Hypothalamus (tissue), 51 donors: ENCODE measurements around the gene CAMK2N2.
"Not testable (repeated sequence)": the region's sequence is repeated elsewhere in the genome, so short reads cannot be mapped to it uniquely, and the experiment has no call there.

Source experiments
- DNase-seq, 51 donors: peaks; one replicate each; lab custom pipeline; 2025; lab: John Stamatoyannopoulos, UW

Gene CAMK2N2

DNA sequence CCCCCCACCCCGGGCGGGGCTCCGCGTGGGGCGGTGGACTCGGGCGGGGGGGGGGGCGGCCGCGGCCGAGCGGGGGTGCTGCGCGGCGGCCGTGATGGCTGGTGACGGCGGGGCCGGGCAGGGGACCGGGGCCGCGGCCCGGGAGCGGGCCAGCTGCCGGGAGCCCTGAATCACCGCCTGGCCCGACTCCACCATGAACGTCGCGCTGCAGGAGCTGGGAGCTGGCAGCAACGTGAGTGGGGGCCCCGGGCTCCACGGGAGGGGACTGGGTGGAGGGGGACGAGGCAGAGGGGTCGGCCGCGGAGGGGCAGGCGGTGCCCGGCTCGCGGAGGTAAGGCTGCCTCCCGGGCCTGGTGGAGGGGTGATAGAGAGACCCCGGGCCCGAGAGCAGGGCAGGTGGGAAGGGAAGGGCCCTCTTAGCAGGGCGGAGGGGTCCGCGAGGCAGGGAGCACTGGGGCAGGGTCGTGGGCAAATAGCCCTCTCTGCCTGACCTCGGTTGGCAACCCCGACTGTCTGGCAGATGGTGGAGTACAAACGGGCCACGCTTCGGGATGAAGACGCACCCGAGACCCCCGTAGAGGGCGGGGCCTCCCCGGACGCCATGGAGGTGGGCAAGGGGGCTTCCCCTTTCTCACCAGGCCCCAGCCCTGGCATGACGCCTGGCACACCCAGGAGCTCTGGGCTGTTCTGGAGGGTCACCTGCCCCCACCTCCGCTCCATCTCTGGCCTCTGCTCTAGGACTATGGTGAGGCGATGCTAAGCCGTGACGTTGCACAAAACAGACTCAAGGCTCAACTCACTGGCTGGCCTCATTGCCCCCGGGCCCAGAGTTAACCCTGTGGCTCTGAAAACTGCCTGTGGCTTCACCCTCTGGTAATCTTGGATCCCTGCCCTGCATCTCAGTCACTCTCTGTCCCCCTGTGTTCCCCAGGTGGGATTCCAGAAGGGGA, 14.9 kb upstream of the CAMK2N2 start, which contains the start of gene ECE2:
Gene ECE2 (plus strand): TSS at position 62 of the 950 bp plus-strand sequence. CDS start 132 bp downstream, at position 194.
- DNase-seq, result peak in 12 of 51 donors; percentile 4 to 46 (median 17)

DNA sequence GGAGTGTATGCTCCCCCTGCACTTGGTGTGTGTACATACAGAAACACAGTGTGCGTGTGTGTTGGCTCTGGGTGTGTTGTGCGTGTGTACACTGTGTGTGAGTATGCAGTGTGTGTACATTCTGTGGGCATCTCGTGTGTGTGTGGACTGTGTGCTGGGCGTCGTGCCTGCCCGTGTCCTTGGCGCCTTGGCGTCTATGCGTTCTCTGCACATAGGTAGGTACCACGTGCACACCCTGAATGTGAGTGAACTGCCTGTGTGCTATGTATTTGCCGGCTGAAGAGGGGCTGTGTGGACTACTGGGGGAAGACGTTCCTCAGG, 14.0 kb upstream of the CAMK2N2 start:
- peak in 2 of 51 donors; percentile 6 to 12 for DNase-seq

DNA sequence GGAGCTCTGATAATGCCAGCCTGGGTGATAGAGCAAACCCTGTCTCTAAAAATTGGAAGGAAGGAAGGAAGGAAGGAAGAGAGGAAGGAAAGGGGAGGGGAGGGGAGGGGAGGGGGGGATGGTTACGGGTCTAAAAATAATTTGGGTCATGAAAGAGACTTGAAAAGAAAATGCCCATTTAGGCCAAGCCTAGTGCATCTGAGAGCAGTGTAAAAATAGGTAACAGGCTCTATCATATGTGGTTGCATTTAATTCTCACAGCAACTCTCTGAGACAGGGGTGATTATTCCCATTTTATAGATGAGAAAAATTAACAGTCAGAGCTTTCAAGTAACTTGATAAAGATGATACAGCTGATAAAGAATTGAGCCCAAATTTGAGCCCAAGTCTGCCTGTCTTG, 10.9 kb upstream of the CAMK2N2 start:
- DNase-seq, result no peak

DNA sequence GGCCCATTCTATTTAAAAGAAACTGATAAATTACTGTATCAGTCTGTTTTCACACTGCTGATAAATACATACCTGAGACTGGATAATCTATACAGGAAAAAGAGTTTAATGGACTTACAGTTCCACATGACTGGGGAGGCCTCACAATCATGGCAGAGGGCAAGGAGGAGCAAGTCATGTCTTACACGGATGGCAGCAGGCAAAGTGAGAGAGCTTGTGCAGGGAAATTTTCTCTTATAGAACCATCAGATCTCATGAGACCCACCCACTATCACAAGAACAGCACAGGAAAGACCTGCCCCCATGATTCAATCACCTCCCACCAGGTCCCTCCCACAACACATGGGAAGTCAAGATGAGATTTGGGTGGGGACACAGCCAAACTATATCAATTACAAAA, 5.9 kb upstream of the CAMK2N2 start:
- DNase-seq, result not testable (repeated sequence)

DNA sequence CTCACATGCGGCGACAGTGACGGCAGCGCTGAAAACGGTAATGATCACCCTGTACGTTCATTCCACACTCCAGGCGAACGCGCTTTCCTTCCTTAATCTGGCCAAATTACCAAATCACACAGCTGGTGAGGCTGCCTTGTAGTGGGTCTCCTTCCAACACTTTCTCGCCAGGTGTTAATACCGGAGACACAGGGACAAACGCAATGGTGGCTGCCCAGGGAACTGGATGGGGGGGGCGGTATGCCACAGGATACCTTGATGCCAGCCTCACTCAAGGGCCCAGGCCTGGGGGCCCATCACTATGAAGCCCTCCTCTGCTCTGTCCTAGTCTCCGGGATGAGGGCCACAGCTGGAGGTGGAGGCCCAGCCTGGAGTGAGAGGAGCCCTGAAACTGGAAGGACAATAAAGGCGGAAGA, 1.4 kb upstream of the CAMK2N2 start:
- DNase-seq, result peak in 1 of 51 donors; percentile 21

DNA sequence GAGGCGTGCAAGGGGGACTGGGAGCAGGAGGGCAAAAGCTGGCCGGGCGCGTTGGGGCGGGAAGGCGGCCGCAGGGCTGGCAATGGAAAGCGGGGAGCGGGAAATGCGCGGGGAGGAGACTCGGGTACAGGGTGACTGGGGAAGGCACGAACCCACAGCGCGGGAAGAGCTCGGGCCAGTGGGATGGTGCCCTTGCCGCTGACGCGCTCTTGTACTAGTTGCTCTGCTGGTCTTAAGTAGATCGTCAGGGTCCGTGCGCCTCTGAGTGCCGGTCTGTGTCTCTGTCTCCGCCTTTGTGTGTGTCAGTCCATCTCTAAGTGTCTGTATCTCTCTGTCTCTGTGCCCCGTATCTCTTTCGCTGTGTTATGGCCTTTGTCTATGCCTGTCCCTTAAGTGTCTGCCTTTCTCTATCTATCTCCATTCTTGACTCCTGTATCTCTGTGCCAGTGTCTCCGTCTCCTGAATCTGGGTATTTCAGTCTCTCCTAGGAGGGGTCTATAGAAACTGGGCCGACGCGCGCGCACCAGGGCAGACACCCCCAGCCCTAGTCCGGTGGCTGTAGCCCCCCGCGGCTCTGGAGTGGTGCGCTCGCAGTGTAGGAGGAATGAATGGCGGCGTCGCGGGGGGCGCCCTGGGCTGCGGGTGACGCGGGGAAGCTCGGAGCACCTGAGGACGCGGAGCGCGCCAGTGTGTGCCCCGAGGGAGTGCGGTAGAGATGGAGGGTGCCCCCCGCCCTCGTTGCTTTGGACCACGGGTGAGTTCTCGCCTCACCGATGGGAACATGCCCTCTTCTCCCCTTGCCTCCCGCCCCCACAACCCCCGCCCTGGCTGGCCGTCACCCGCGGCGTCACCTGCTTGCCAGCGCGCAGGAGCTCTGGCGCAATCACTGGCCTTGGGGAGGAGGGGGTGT, 756 bp upstream of the CAMK2N2 start:
- peak in 17 of 51 donors; percentile 7 to 54 (median 31) for DNase-seq

DNA sequence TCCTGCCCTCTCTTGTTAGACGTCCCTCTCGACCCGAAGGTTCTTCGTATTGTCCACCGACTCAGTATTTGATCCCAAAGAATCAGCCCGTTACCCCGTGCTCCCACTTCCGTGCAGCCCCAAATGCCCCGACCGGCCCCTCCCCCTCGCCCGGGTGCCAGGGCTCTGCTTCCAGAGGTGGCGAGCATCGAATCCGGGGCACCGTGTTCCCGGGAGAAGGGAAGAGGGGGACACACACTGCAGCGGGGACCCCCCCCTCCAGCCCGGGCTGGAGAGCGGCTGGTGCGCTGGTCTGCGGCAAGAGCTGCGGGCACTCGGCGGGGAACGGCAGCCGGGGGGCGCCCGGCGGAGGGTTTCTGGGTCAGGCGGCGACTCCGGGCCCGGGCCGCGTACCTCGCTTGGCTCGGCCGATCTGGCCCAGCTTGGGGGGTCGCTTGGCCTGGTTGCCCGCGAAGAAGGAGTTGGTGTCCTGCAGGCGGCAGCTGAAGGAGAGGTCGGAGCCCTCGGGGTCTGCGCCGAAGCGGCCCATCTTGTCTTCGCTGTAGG, 556 bp downstream of the CAMK2N2 start:
- peak in 2 of 51 donors; percentile 22 to 33 for DNase-seq

DNA sequence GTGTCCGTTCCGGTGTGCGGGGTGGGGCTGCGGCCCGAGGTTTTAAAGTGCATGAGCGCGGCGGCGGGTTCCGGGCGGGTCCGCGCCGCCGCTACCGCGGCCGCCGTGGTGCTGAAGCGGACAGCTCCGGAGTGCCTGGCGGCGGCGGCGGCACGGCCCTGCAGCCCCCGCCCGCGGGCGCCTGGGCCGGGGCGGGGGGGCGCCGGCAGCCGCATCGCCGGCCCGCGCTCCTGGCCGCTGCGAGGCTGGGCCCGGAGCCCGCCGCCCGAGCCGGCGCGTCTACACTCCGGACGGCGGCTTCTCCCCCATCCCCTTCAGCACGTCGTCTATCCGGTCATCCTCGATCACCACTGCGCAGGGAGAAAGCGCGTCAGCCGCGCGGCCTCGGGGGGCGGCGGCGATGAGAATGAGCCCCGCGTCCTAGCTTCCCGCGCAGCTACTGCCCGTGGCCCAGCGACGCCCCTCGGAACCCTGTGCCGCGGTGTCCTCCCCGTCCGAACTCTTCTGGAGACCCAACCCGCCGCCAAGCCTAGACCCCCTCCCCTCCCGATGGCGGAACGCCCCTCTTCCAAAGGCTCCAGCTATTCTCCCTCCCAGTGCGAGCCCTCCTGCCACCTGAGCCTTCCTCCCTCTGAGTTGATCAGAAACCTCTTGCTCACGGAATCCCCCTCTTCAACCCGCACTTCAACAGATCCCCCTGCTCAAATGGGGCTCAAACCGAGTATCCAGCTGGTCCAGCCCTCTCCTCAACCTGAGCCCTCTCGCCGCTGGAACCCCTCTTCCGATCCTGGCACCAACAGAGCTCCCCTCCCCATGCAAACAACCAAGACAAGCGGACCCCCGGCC, 1.3 kb downstream of the CAMK2N2 start:
- peak in 14 of 51 donors; percentile 6 to 62 (median 25) for DNase-seq

DNA sequence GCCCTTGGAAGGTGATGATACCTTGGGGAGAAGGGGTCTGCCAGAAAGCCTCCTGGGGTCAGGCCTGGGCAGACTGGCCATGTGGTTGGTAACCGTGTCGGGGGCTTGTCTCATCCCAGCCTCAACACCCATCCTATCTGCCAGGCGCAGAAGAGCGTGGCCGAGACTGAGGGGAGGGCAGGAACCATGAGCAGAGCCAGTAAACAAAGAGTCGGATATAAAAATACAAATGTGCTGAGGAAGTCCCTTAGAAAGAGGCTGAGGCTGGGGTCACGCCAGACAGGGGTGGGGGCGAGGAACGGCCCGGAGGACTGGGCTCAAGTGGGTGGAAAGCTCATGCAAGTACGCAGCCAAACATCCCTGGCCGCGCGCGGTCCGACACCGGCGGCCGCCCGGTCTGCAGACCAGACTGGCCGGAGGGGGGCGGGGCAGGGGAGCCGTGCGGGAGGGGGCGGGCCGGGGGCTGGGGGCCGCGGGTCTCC, 1.9 kb downstream of the CAMK2N2 start:
- DNase-seq, result peak in 4 of 51 donors; percentile 6 to 46 (median 34)

DNA sequence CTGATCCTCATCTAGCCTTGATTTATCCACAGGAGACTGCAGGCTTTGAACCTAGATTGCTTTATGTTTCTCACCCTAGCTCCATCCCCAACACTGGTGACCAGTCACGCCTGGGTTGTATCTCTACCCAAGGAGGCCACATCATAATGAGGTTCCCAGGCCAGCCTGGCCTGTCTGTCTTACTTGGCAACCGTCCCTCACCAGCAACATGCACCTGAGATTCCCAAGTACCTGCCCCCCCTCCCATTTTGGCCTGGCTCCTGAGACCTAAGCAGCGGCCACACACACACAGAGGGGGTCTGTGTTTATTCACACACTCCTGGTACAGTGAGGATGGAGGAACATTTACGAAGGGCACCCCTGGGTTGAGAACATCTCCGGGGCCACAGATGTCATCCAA, 2.4 kb downstream of the CAMK2N2 start:
- no peak for DNase-seq

DNA sequence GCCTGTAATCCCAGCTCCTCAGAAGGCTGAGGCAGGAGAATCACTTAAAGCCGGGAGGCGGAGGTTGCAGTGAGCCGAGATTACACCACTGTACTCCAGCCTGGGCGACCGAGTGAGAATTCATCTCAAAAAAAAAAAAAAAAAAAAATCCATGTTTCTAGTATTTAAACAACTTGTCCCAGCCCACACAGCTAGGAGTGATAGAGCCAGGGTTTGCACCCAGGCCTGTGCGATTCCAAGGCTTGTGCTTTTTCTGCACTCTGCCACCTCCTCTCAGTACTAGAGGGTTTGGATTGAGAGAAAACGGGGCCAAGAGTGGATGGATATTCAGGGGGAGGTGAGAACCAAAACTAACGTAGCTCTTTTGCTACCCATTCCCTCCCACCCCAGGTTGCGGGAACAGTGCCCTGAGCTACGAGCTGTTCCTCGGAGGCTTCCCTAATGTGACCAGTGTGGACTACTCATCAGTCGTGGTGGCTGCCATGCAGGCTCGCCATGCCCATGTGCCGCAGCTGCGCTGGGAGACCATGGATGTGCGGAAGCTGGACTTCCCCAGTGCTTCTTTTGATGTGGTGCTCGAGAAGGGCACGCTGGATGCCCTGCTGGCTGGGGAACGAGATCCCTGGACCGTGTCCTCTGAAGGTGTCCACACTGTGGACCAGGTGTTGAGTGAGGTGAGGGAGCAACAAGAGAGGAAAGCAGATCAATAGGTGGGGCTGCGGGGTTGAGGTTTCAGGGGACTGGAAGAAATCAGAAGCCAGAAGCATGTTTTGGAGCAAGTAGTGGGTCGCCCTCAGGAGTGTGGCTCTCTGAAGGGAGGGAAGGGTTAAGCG, 4.1 kb downstream of the CAMK2N2 start:
- DNase-seq, result peak in 1 of 51 donors; percentile 13

DNA sequence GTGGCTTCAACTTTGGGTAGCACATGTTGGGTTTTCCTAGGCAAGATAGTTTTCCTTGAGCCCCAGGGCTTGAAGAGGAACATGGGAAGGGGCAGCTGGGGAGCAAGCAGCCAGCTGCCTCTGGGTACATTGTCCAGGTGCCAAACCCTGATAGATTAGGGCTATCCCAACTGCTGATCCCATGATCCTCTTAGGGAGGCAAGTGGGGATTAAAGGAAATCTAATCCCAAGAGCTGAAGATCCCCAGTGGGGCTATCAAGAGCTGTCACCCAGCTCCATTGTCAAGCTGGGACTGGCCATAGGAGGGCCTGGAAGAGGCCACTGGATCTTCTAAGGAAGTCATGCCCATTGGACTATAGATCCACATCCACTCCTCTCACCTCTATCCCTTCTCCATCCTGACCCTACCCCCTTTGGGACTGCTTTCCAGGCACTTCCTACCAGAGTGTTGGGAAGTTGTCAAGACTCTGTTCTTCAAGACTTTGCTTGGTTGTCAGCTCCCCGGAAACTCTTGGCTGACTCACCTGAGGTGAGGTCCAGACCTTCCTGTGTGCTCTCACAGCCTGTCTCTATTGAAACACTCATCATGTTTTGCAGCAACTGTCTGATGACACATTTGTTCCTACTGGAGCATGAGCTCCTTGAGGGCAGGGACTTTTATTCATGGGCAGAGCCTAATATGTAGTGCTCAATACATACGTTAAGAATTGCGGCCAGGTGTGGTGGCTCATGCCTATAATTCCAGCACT, 5.9 kb downstream of the CAMK2N2 start:
- no peak for DNase-seq

DNA sequence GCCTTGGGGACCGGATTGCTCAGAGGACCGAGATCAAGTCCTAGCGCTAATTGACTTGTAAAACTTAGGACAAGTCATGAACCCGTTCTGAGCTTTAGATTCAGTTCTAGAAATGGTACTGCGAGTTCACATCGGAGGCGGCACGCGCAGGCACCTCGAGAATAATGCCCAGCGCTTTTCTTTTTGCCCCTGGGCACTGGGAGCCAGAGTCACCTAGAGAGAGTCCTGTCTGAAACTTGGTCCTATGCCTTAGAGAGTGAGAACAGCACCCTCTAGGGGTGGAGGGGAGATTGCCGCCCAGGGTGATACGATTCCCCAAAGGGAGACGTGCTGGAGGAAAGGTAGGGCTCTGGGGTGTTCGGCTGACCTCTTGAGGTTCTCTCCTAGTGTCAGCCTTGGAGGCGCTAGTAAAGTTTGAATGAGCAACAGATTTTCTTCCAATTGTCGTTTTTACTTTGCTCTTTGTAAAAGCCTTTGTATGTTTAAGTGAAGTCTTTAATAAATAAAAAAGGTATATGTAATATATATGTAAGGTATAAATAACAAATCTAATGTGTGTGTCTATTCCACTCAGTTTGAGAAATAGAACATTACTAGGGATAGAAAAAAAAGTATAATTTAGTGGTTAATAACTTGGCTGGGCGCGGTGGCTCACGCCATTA, 11.1 kb downstream of the CAMK2N2 start:
- peak in 47 of 51 donors; percentile 16 to 89 (median 55) for DNase-seq

DNA sequence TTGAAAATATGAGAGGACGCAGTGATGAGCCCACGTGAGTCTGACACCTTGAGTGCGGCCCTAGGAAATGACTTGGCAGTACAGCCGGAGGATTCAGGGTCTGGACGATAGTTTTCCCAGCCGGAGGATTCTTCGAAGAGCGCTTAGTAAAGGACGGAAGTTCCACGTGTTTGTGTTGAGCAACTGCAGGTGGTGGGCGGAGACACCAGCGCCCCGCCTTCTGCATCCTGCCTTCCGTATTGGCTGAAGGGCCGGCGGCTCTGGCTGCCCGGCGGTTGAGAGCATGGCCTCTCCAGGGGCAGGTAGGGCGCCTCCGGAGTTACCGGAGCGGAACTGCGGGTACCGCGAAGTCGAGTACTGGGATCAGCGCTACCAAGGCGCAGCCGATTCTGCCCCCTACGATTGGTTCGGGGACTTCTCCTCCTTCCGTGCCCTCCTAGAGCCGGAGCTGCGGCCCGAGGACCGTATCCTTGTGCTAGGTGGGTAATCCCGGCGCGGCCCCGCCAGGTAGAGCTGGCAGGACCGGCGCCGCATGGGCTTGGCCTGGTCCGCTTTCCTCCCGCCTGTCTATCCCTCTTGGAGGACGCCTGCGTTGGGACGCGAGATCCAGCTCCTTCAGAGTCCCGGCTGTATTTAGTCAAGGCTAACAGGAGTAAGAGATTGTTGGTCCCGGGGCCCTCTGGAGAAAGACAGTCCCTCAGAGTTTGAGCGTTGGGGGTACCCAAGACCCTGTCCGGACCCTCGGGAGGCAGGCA, 11.8 kb downstream of the CAMK2N2 start, which contains the start of gene EEF1AKMT4:
Gene EEF1AKMT4 (plus strand): TSS at position 261 of the 755 bp plus-strand sequence. CDS start 23 bp downstream, at position 284.
- DNase-seq, result peak; percentile 29 to 95 (median 87)

DNA sequence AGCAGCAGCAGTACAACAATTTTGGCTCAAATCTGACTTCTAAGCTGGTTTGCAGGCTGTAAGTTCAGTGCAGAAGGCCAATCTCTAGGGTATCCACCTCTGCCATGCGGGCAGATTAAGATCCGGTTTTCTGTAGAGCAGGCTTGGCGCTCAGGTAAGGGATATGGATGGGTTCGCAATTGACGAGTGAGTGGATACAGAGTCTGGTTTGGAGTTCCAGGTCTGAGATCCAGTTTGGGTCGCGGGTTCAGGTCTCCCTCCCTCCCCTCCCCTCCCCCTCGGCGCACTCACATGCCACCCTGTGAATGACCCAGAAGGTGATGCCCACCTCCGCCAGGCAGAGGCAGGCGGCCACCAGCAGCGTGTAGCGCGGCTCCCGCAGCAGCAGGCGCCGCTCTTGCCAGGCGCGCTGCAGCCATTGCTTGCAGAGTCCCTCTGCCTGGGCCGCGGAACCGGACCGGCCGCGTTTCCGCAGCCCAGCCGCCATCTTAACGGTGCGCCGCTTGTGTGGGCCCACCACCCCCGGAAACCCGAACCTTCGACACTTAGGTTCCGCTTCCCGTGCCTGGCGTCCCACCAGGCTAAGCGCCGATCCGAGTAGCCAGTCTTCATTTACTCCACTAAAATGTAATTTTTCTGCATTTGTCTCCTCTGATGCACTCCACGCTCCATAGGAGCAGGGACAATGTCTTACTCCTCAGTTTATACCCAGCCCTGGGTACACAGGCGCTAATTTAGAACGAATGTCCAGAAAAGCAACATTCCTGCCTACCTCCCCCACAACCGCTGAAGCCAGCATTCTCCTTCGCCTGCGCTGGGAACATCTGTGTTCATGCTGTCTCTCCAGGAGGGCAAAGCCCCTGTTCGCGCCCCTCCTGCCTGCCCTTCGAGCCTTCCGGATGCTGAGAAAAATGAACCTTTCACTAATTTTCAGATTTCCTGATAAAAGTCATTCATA, 12.6 kb downstream of the CAMK2N2 start, which contains the start of gene ALG3:
Gene ALG3 (minus strand): TSS at position 509 of the 958 bp plus-strand sequence. CDS start 22 bp downstream, at position 487.
- DNase-seq, result peak; percentile 37 to 90 (median 66)
